Endothelial cell of umbilical vein (primary cell): ENCODE data around the gene KIF6.

Experiments used
- CTCF ChIP-seq, 2 donors: IDR thresholded peaks; 1 replicate in 1 of 2; 2 replicates in 1 of 2; pipeline ENCODE4 v1.5.1; 2011; ENCODE audit warnings: low read length in 2 of 2, mild to moderate bottlenecking in 2 of 2, moderate library complexity in 2 of 2, control low read depth in 1 of 2, inconsistent platforms in 1 of 2, low read depth in 1 of 2; ENCODE audit not compliant: insufficient read depth in 1 of 2; ENCODE audit errors: extremely low read depth in 1 of 2
- EZH2 ChIP-seq: IDR thresholded peaks from 2 replicates; pipeline ENCODE4 v1.6.1; 2012; ENCODE audit warnings: borderline replicate concordance, low read depth, mild to moderate bottlenecking, moderate library complexity, low read length, inconsistent platforms; ENCODE audit not compliant: severe bottlenecking

GRCh38 chr6:39432330-39433025 lies 292.7 kb downstream of the KIF6 start:
- no peak for TF ChIP-seq EZH2
- no peak for TF ChIP-seq CTCF (IDR thresholded peaks at IDR 0.05; ENCODE audit: extremely low read depth in 1 of 2, insufficient read depth in 1 of 2, low read depth in 1 of 2, low read length in 2 of 2)
